RPMI8226 (cell line): Measurements from ENCODE around the gene U2SURP.
"Not testable (repeated sequence)": the region's sequence is repeated elsewhere in the genome, so short reads cannot be mapped to it uniquely, and the experiment has no call there.

ENCODE experiments used
- DNase-seq: peaks from one replicate; pipeline ENCODE4 v3.0.0-alpha.2; 2015

Gene U2SURP

GRCh38 chr3:142977399-142977728 lies 24.0 kb upstream of the U2SURP start:
- DNase-seq, result no peak

- no peak for DNase-seq
These were observed 20.3 kb upstream of the U2SURP start for GRCh38 chr3:142981108-142981507.

GRCh38 chr3:142982038-142982773 lies 19.2 kb upstream of the U2SURP start:
- no peak for DNase-seq

GRCh38 chr3:142983318-142983717 lies 18.1 kb upstream of the U2SURP start:
- DNase-seq, result no peak

- no peak for DNase-seq
These were observed 17.1 kb upstream of the U2SURP start for GRCh38 chr3:142984255-142984654.

- DNase-seq, result peak; percentile 41
These were observed 14.2 kb upstream of the U2SURP start for GRCh38 chr3:142987080-142987700.

GRCh38 chr3:142987707-142988106 lies 13.7 kb upstream of the U2SURP start:
- no peak for DNase-seq

- DNase-seq, result not testable (repeated sequence)
These were observed 13.1 kb upstream of the U2SURP start for GRCh38 chr3:142988221-142988620.

GRCh38 chr3:142988826-142989225 lies 12.5 kb upstream of the U2SURP start:
- not testable (repeated sequence) for DNase-seq

- DNase-seq, result peak; percentile 21
These were observed 10.6 kb upstream of the U2SURP start for GRCh38 chr3:142990721-142991120.

GRCh38 chr3:142992323-142992722 lies 9.0 kb upstream of the U2SURP start:
- no peak for DNase-seq

GRCh38 chr3:142993958-142994442 lies 7.4 kb upstream of the U2SURP start:
- DNase-seq, result peak; percentile 81

GRCh38 chr3:142997330-142997729 lies 4.0 kb upstream of the U2SURP start:
- DNase-seq, result no peak

GRCh38 chr3:142998439-142998838 lies 2.9 kb upstream of the U2SURP start:
- DNase-seq, result no peak

GRCh38 chr3:142999881-143000280 lies 1.5 kb upstream of the U2SURP start:
- DNase-seq, result no peak

- DNase-seq, result peak; percentile 17
These were observed 842 bp upstream of the U2SURP start for GRCh38 chr3:143000528-143000927.

GRCh38 chr3:143001034-143001368 lies 369 bp upstream of the U2SURP start:
- peak; percentile 83 for DNase-seq

GRCh38 chr3:143002083-143002712 lies 828 bp downstream of the U2SURP start:
- peak; percentile 42 for DNase-seq

- DNase-seq, result no peak
These were observed 1.4 kb downstream of the U2SURP start for GRCh38 chr3:143002727-143003126.

- no peak for DNase-seq
These were observed 3.5 kb downstream of the U2SURP start for GRCh38 chr3:143004823-143005222.

- no peak for DNase-seq
These were observed 8.7 kb downstream of the U2SURP start for GRCh38 chr3:143010024-143010423.

- DNase-seq, result no peak
These were observed 10.3 kb downstream of the U2SURP start for GRCh38 chr3:143011705-143012104.

GRCh38 chr3:143014921-143015320 lies 13.6 kb downstream of the U2SURP start:
- no peak for DNase-seq

GRCh38 chr3:143016321-143016972 lies 15.1 kb downstream of the U2SURP start:
- peak; percentile 15 for DNase-seq
